PFSK-1 (cell line): Measurements from ENCODE around the gene TRPM7.

Source experiments
- FOXP2 ChIP-seq: optimal IDR thresholded peaks from 2 replicates; pipeline ENCODE3; 2011; ENCODE audit warnings: borderline replicate concordance, control low read depth, inconsistent platforms; ENCODE audit not compliant: insufficient read depth; ENCODE audit errors: extremely low read length, extremely low read depth
- POLR2AphosphoS5 ChIP-seq: IDR thresholded peaks from 2 replicates; pipeline ENCODE4 v1.6.1; 2012; ENCODE audit warnings: low read depth, mild to moderate bottlenecking, control low read depth, low read length, moderate library complexity
- REST ChIP-seq, 2 experiments: IDR thresholded peaks; 2 replicates each; pipeline versions ENCODE4 v1.6.1 to v1.8.0; 2011 to 2012; ENCODE audit warnings: low read depth in 2 of 2, low read length in 2 of 2, control low read depth in 1 of 2, inconsistent platforms in 1 of 2, mild to moderate bottlenecking in 1 of 2, moderate library complexity in 1 of 2; ENCODE audit not compliant: insufficient read depth in 1 of 2
- SIN3A ChIP-seq: IDR thresholded peaks from 2 replicates; pipeline ENCODE4 v1.6.1; 2012; ENCODE audit warnings: mild to moderate bottlenecking, low read length, moderate library complexity, borderline replicate concordance; ENCODE audit not compliant: insufficient read depth
- TAF1 ChIP-seq: IDR thresholded peaks from 2 replicates; pipeline ENCODE4 v1.6.1; 2012; ENCODE audit warnings: low read length, control low read depth, borderline replicate concordance; ENCODE audit not compliant: insufficient read depth

The TRPM7 gene

DNA sequence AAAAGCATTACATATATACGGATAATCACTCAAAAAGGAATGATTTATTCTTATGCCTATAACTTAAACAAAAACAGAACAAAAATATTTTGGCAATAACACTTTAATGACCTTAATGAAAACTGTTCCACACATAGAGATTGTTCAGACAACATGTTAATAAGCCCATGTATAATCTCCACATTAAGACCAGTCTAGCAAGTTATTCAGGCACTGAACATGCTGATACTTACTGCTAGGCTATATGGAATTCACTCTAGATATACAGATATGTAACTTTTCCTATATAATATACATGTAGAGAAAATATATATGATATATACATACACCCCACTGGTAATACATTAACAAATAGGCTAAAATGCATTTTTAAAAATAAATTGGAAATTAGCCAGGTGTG is 96.3 kb downstream of the TRPM7 start:
- TF ChIP-seq SIN3A (no peak), POLR2AphosphoS5 (no peak), FOXP2 (no peak), TAF1 (no peak), REST (IDR thresholded peaks at IDR 0.05; ENCODE audit: insufficient read depth in 1 of 2, low read depth in 2 of 2, low read length in 2 of 2) (no peak)

DNA sequence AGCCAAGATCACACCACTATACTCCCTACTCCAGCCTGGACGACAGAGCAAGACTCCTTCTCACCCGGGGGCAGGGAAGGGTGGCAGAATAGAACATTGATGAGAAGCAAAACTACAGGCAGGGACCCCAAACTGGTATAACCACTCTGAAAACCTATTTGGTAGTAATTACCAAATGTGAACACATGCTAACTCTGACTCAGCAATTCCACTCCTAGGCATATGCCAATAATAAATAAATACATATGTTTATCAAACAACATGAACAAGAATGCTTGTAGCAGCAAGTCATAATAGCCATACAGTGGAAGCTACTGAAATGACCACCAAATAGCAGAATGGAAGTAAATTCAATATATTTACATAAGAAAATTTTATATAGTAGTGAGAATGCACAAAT is 109.1 kb downstream of the TRPM7 start:
- TF ChIP-seq SIN3A (no peak), FOXP2 (no peak), POLR2AphosphoS5 (no peak), REST (IDR thresholded peaks at IDR 0.05; ENCODE audit: insufficient read depth in 1 of 2, low read depth in 2 of 2, low read length in 2 of 2) (no peak), TAF1 (no peak)

DNA sequence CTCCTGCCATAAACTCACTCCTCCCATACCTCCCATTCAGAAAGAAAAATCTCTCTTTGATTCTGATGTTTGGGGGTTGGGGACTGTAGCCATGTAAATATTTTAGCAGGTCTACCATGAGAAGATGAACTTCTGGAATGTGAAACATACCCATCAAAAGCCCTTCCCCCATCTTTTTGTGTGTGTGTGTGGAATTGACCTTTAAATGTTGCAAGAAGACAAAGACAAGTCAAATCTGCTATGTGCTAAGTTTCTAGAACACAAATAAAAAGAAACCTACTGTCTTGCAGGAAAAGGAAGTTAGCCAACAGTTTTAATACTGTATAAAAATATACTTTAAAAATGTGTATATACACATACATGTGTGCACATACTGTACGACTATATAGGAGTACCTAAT is 110.4 kb downstream of the TRPM7 start:
- no peak for TF ChIP-seq REST (IDR thresholded peaks at IDR 0.05; ENCODE audit: insufficient read depth in 1 of 2, low read depth in 2 of 2, low read length in 2 of 2)

GRCh38 chr15:50563756-50564155 is 122.8 kb downstream of the TRPM7 start:
- no peak for TF ChIP-seq SIN3A
- no peak for TF ChIP-seq REST (IDR thresholded peaks at IDR 0.05; ENCODE audit: insufficient read depth in 1 of 2, low read depth in 2 of 2, low read length in 2 of 2)

GRCh38 chr15:50562735-50563640 is 123.6 kb downstream of the TRPM7 start:
- TF ChIP-seq POLR2AphosphoS5 = no peak
- TF ChIP-seq FOXP2 = no peak
- TF ChIP-seq TAF1 = no peak
- no peak for TF ChIP-seq SIN3A
- no peak for TF ChIP-seq REST (IDR thresholded peaks at IDR 0.05; ENCODE audit: insufficient read depth in 1 of 2, low read depth in 2 of 2, low read length in 2 of 2)
